HT1080 (cell line): Measurements from ENCODE around the gene BPGM. TPM values are rescaled to one million over a fixed set of nuclear protein-coding genes. Genes with fewer than 3 reads are reported as not detected.
"Not testable (repeated sequence)": the region's sequence is repeated elsewhere in the genome, so short reads cannot be mapped to it uniquely, and the experiment has no call there.

Experiments
- DNase-seq: peaks from one replicate; pipeline ENCODE4 v3.0.0-alpha.2; 2015; ENCODE audit warnings: low read depth
- total RNA-seq: library from RNA; depleted of rRNA; stranded (reverse); fragments of >200 nt; shearing (Covaris generic); gene quantifications from 2 replicates; pipeline ENCODE4 v1.2.3, GENCODE V29; 2014

BPGM gene
- total RNA-seq, 1 experiment from 2014 or later, result 9.4 TPM

DNA sequence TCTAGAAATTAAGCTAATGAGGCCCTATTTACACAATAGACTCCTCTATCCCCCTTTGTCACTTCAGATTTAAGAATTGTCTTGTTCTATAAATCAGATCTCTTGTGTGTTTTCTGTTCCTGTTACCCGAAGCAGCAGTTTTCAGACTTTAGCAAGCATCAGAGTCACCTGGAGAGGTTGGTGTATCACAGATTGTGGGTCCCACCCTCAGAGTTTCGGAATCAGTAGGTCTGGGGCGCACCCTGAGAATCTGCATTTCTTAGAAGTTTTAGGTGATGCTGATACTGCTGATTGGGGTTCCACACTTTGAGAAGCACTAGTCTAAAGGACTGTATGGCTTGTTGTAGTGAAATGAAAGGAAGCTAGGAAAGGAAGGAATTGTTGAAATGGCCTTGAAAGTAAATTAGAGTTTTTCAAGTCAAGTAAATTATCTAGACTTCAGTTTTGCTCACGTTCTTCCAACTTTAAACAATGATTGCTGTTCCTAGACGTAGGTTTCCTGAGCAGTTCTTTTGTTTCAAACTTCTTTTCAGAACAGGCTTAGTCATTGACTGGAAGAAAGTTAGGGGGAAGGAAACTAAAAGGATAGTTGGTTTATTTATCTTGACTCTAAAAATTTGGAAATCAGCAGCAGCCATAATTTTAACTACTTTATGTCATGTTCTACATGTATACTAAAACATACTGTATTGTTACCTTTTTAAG, 15.7 kb downstream of the BPGM start:
- no peak for DNase-seq

DNA sequence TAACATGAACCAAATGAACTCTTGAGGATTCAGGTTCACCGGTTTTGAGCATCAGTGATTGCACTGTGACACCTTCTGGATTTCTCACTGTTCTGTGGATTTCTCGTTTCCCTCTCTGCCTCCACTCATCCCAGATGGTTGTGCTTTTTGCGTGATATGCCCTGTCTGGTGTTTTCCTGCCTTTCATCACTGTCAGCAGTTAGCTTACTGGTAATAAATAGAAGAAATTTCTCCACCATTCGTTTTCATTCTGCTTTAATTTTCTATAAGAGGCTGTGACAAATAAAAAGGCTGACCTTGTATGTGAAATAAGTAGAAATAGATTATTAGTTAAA, 16.2 kb downstream of the BPGM start:
- DNase-seq, result no peak

DNA sequence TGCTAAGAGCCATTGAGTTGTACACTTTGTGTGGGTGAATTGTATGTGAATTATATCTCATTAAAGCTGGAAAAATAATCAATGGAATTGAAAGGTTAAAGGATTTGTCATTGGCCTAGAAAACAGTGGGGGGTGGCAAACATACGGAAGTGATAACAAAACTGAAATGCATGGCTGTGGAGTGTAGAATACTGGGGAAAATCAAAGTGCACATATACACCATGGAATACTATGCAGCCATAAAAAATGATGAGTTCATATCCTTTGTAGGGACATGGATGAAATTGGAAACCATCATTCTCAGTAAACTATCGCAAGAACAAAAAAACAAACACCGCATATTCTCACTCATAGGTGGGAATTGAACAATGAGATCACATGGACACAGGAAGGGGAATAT, 18.4 kb downstream of the BPGM start:
- not testable (repeated sequence) for DNase-seq

DNA sequence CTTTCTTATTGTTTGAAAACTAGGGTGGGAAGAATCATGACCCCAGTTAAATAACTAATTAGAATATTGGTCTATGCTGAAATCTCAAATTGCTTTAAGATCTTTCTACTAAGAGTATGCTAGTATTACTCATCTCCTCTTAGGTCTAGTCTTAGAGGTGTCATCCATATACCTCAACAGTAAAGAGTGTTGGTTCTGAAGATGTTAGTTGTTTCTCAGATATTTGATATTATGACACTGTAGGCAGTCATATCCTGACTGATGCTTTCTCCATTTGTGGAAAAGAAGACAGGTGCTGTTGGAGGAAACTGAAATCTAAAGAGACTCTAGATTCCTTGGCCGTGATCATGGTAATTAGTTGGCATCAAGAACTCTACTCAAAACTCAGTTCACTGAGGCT, 21.2 kb downstream of the BPGM start:
- peak; percentile 78 for DNase-seq

DNA sequence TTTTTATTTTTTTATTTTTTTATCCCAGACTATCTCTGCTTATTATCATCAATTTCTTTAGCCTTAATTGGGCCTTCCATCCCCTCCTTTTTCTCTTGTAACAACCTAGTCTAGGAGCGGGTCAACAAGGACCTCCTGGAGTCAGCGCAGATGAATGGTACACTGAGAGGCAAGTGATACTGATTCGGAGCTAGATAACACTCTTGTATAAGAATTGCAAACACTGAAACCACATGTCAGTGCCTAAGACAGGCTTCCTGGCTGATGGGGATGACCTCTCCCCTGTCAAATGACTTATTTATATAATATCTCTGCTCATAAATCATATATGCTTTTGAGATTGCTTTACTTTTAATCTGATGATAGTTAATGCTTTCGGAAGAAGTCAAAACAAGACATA, 22.7 kb downstream of the BPGM start:
- no peak for DNase-seq

DNA sequence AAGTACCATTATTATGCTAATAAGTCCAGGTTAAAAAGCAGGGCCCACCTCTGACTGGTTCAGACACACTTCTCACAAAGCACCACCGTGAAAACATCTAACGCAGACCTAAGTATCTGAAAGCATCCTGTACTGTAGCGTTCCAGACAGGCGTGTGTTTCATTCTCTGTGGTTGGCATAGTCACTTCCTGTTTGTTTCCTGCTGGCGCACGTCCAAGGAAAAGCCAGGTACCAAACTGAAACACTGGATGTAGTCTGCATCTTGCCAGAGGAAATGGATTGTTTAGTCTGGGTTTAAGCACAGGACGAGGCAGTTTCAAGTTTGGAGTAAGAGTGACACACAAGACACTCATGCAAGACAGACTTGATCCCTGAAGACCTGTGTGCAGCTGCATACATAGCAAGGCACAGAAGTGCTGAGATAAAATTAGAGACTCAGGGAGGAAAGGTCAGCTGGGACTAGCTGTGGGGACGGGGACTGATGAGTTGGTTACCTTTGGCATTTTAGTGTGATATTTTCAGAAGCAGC, 23.3 kb downstream of the BPGM start:
- DNase-seq, result peak; percentile 98

DNA sequence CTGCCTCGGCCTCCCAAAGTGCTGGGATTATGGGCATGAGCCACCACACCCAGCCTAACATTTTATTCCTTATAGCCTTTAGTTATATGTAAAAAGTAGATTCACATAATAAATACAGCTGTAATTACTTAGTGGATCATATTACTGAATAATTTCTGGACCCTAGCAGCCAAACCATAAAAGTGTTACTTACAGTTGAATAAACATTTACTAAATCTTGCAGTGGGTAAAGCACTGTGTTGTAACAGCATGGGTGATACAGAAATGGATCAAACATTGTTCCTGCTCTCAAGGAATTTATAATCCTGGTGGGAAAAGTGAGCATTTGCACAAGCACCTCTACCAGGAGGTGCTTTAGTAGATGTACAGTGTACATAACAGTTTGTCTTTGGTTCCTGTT, 25.0 kb downstream of the BPGM start:
- no peak for DNase-seq

DNA sequence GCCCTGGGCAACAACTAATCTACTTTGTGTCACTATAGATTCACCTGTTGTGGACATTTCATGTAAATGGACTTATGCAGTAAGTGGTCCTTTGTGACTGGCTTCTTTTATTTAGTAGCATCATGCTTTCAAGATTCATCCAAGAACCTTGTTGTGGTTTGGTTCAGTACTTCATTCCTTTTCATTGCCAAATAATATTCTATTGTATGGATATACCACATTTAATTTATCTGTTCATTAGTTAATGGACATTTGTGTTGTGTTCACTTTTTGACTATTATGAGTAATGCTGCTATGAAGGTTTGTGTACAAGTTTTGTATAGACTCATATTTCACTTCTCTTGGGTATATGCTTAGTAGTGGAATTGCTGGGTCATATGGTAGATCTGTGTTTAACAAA, 27.8 kb downstream of the BPGM start:
- DNase-seq, result no peak

DNA sequence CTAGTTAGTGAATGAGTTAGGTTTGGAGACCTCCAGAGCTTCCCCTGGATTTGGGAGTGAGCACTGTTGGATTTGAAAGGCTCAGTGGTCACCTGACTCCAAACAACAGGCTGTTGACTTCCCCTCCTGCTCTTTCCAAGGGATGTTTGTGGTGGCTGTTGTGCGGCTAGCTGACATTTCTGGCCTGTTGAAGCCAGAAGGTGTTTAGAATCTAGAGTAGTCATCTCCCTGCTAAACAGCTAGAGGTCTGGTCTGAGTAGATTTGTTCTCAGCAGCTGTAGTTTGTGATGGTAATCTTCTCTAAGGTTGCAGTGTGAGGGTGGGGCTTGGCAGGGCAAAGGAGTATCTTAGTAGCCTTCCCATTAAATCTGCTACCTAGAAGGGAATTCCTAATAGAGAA, 30.1 kb downstream of the BPGM start:
- no peak for DNase-seq

DNA sequence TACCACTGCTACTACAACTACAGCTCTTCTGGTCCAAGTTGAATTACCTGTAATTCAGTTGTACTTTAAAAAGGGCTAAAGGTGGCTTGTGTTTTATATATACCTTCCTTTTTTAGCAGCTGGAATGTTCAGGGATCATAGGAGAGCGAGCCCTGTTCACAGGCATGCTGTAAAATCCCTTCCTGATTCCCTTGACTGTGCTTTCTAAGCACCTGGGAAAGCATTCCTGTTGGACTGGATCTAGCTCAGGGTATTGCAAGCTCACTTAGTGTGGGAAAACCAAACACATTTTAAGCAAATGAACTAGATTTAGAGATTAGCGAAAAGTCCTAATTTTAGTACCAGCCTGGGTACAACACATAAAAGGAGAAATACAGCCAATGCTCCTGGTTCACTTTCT, 31.5 kb downstream of the BPGM start:
- DNase-seq, result no peak

DNA sequence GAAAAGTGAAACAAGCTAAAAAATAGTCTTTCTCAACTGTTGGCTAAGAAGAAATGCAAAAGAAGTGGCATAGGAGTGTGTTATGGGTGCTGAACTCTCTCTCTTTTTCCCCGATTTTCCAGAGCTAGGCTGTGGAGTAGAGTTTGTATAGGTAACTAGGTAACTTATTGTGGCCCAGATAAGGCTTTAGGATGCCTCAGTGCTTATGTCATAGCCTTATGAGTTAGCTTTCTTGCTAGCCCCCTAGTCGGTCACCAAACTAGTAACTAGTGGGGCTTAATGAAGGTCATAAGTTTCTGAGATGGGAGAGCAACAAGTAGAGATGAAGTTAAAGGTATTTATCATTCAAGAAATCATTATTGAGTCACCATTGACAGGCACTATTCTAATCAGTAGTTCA, 32.4 kb downstream of the BPGM start:
- DNase-seq, result no peak

DNA sequence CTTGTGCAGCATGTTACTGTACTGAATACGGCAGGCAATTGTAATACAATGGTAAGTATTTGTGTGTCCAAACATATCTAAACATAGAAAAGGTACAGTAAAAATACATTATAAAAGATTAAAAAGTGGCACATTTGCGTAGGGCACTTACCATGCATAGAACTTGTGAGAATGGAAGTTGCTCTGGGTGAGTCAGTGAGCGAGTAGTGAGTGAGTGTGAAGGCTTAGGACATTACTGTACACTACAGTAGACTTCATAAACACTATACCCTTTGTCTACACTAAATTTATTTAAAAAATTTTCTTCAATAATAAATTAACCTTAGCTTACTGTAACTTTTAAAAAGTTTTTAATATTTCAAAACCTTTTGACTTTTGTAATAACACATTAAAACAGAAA, 37.5 kb downstream of the BPGM start:
- DNase-seq, result peak; percentile 42

DNA sequence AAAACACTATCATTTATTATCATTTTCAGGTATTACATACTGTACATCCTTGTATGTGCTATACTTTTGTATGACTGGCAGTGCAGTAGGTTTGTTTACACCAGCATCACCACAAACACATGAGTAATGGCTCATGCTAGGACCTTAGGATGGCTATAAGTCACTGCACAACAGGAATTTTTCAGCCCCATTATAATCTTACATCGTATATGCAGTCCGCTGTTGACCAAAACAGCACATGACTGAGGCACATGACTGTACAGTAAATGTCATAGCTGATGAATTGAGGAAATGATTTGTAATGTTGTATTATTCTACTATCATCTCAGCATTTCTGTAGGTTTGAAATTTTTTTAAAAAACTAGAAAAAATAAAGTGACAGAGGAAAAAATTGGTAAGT, 38.6 kb downstream of the BPGM start:
- peak; percentile 13 for DNase-seq

DNA sequence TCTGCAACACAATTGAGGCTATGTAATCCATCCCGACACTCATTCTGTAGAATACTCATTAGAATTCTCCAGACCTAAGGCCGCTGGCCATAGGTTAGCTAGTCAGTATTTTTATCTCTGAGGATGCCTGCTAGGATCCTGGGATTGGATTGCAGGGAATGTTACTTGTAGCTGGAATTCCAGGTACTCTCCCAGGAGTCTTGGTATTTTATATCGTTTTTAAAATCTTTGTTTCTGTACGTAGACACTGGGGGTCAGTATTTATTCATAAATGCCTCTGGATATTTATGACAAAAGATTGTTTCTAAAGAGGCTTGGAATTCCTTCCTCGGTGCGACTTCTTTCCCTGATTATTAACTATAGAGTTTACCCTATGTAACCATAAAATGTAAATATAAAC, 40.1 kb downstream of the BPGM start:
- no peak for DNase-seq

DNA sequence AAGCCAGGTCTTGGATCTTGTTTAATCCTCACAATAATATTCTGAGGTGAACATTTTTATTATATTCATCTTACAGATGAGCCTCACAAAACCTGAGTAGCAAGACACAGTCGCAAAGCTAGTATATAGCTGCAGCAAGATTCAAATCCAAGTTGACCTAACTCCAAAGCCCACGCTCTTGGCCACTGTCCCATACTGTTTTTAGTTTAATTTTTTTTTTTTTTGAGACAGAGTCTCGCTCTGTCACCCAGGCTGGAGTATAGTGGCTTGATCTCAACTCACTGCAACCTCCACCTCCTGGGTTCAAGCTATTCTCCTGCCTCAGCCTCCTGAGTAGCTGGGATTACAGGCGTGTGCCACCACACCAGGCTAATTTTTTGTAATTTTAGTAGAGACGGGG, 42.9 kb downstream of the BPGM start:
- not testable (repeated sequence) for DNase-seq

DNA sequence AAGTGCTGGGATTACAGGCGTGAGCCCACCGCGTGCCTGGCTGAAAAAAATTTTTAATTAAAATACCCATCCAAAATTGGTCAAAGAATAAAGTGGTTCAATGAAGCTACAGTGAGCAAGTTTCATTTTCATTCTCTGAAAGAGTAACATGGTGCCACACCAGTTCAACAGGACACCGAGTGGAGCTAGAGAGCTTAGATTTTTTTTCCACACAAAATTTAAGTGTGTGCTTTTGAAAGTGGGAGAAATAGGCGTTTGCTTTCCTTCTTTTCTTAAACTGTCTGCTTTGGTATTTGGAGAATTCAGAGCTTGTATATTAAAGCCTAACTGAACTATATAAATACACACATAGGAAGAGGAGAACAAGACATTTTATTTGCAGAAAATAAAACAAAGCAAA, 43.4 kb downstream of the BPGM start:
- DNase-seq, result peak; percentile 29

DNA sequence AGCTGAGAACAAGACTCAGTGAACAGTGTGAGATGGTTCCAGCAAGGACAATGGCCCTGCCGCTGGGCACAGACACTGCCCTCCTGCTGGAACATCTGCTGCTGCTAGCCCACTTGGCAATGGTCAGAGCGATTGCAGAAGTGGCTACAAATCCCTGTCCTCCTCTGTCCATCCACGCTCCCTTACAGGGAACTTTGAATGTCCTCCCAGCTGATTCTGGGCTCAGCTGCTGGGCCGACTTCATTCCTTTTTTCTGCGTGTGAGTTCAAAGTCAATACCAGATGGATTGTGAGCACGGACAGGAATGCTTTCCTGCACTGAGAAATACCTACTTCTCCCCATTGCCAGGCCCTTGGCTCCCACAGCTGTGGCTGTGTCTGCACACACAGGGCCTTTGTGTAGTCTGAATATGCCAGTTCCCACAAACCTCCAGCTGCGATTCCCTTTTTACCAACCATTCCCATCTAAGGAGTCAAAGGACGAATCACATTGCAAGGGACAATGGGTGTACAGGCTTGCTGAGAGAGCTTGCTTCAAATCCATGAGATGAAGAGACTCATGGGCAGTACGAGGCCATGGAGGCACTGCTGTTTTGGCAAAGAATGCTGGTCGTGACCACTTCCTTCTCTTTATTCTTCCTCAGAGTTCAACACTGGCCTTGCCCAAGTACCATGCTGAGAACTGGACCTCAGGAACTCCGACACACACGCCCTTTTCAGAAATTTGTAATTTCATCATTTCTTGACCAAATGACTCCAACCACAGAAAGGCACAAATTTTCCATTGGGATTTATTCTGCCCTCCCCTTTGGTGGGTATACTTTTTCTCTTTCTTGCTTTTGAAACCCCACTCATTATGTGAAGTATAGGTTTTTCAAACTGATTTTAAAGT, 44.2 kb downstream of the BPGM start:
- no peak for DNase-seq

DNA sequence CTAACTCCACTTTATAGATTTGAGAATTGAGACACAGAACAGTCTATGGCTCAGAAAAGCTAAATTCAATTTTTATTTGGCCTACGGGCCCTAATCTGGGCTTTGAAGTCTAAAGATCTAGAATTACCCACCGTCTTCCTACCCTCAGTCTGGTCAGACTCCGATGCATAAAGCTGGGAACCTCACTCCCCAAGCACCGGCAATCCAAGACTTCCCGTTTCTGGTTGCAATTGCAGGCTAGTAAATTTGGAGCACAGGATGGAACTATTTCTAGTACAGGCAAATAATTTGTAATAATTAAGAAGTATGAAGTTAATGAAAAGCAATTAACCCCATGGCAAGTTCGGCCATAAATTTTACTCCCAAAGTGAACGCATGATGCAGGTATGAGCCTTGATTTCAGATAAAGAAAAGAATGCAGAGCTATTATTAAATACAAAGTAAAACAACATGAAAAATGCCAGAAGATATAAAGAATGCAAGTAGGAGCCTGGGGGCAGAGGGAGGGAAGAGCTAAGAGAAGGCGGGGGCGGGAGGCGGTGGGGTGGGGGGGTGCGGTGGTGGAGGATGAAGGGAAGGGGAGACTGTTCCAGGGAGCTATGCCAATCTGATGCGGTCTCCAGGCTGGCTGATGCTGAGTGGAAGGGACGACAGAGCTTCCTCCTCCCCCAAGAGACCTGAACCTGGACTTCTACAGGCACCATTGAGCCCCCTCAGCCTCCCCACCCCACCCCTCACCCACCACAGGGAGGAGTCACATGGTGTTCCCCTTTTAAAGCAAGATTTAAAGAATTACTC, 45.1 kb downstream of the BPGM start:
- no peak for DNase-seq

DNA sequence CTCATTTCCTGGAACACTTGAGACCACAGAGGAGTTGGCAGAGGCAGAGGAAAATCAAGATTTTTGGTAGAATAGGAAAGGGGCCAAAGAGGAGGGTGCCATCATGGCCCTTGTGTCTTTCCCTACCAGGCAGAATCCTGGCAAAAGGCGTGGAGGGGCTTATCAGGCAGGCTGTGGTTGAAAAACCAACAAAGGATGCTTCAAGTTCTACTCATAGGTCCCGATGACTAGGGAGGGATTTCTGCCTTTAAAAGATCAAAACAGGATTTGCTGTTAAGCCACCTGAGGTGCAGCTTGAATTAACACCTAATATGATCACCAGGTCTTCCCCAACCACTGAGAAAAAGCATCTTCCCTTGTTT, 45.7 kb downstream of the BPGM start:
- DNase-seq, result peak; percentile 21

DNA sequence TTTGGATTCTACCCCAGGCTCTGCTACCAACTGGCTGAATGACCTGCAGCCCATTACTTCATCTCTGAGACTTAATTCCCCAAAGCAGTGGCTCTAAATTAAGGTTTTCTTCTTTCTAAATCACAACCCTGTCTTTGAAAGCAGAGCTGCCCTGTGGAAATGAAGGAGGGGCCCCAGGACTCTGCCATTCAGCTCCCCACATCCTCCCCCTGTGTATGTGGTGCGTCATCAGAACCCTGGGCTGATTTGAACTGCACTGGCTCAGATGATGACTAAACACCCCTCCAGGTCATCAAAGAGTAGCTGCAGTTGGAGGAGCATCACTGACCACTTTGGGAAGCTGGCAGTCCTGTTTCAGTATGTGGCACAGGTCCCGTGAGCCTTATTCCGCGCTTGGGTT, 46.6 kb downstream of the BPGM start:
- DNase-seq, result peak; percentile 94

DNA sequence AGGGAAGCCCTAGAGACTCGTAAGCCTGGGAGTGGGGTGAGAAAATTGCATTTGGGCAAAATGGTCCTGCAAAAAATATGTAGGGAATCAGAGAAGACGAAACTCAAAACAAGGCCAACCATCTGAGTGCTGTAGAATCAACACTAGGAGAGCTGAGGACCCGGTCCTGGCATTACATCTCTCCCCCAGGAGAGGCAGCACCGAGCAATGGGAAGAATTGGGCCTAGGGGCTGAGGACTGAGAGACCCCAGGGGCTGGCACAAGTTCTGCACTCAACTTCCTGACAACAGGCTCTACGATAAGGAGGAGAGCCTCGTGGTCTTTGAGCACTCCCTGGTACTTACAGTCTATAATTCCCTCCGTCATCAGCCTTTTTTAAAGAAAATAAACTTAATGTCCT, 47.6 kb downstream of the BPGM start:
- DNase-seq, result no peak

DNA sequence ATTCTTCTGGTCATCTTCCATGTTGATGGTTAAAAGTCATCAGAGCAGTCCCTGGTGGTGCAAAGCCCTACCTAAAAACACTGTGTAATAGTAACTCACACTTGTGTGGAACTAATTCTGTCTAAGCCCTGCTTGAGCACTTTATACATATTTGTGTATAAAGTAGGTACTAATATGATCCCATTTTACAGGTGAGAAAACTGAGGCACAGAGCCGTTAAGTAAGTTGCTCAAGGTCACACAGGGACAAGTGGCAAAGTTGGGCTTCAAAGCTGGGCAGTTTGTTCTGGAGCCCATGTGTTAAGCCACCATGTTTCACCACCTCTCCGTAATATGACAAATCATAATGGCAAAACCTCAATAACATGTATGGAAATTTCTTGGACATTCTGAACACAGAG, 48.1 kb downstream of the BPGM start:
- no peak for DNase-seq
